H1 (cell line): ENCODE results near the gene TANC1. TPM values are rescaled to one million over a fixed set of nuclear protein-coding genes. Genes with fewer than 3 reads are reported as not detected.

Experiments
- CBX5 ChIP-seq: fragments of 300-800, 300-1000 bp; sonication (generic); IDR thresholded peaks from 2 replicates; pipeline ENCODE4 v1.7.1; 2016; ENCODE audit warnings: antibody characterized with exemption, low read length, low read depth
- KDM4A ChIP-seq: IDR thresholded peaks from one replicate; pipeline ENCODE4 v1.7.1; 2012; ENCODE audit warnings: low read depth, mild to moderate bottlenecking, moderate library complexity, low read length, inconsistent platforms; ENCODE audit not compliant: severe bottlenecking
- RAD21 ChIP-seq, 2 experiments: IDR thresholded peaks in 1 of 2; conservative IDR thresholded peaks in 1 of 2; 2 replicates each; pipeline ENCODE4 v1.6.1; 2011; ENCODE audit warnings: low read depth in 2 of 2, low read length in 2 of 2, improper control_type of control experiment in 1 of 2, inconsistent platforms in 1 of 2, mild to moderate bottlenecking in 1 of 2, moderate library complexity in 1 of 2
- RNF2 ChIP-seq: fragments of 200-900, 300-1000 bp; sonication (generic); IDR thresholded peaks from 2 replicates; pipeline ENCODE4 v1.7.1; 2016; ENCODE audit warnings: borderline replicate concordance, low read depth, mild to moderate bottlenecking, antibody characterized with exemption, low read length; ENCODE audit not compliant: poor library complexity, severe bottlenecking; ENCODE audit errors: missing control alignments
- polyA plus RNA-seq, 7 experiments: library from polyadenylated mRNA; depleted of rRNA in 3 of 7; stranded (reverse) in 5 of 7; unstranded in 2 of 7; fragments of >200 nt in 5 of 7; fragments of 200-250 nt in 2 of 7; gene quantifications; 1 replicate in 5 of 7; 2 replicates in 1 of 7; 4 replicates in 1 of 7; pipeline versions ENCODE4 v1.2.1 to v1.2.3, GENCODE V29; 2011 to 2013; ENCODE audit warnings: missing spikeins in 2 of 7, mixed read lengths in 2 of 7
- total RNA-seq: library from RNA; stranded (reverse); fragmentation: NEBNext Ultra II Directional; extraction: Animal tissue kit (Norgen Biotek cat#: 25700); gene quantifications from 2 replicates; pipeline ENCODE4 v1.2.1, GENCODE V29; 2021

The TANC1 gene
- total and polyA plus RNA-seq, 2 of the 8 experiments (the other 6 are each of a cell fraction or from before 2014, with no cell fraction given): 4.1 to 7.6 TPM

GRCh38 chr2:159146996-159147666 is 178.7 kb downstream of the TANC1 start (continued):
- TF ChIP-seq RAD21 (IDR thresholded peaks at IDR 0.05 in 1 of 2, conservative IDR thresholded peaks at IDR 0.05 in 1 of 2; ENCODE audit: low read depth in 2 of 2, low read length in 2 of 2): no peak
- no peak for TF ChIP-seq CBX5
- TF ChIP-seq KDM4A: no peak
- TF ChIP-seq RNF2: no peak
- TF ChIP-seq, all 59 proteins: peak for 0
